Neural cell (in vitro differentiated cells): ENCODE results near the gene SFRP4. TPM values are rescaled to one million over a fixed set of nuclear protein-coding genes. Genes with fewer than 3 reads are reported as not detected.

Experiments used
- H2AFZ ChIP-seq: fragments of 200-600, 300-800 bp; sonication (generic), shearing (Covaris generic); 2 replicates; pipeline ENCODE4 v1.6.0; 2014; ENCODE audit warnings: low read depth, mild to moderate bottlenecking, antibody characterized with exemption, low read length, moderate library complexity
- H3F3A ChIP-seq: fragments of 200-600 bp; shearing (Covaris generic); 2 replicates; pipeline ENCODE4 v1.6.1; 2016; ENCODE audit warnings: mild to moderate bottlenecking, moderate library complexity, mixed read lengths, antibody characterized with exemption, low read length; ENCODE audit not compliant: insufficient read depth, poor library complexity, severe bottlenecking
- H3K27ac ChIP-seq: fragments of 200-600, 300-800 bp; sonication (generic), shearing (Covaris generic); 2 replicates; pipeline ENCODE4 v1.5.1; 2014; ENCODE audit warnings: mild to moderate bottlenecking, low read length, moderate library complexity
- H3K27me3 ChIP-seq: fragments of 300-800, 200-600 bp; sonication (generic), shearing (Covaris generic); 2 replicates; pipeline ENCODE4 v1.6.0; 2014; ENCODE audit warnings: mild to moderate bottlenecking, low read depth, low read length, moderate library complexity; ENCODE audit not compliant: insufficient read depth
- H3K36me3 ChIP-seq: fragments of 300-800, 200-600 bp; sonication (generic), shearing (Covaris generic); 2 replicates; pipeline ENCODE4 v1.5.1; 2014; ENCODE audit warnings: mild to moderate bottlenecking, antibody characterized with exemption, low read length, moderate library complexity; ENCODE audit not compliant: insufficient read depth
- H3K4me2 ChIP-seq: fragments of 300-800, 200-600 bp; sonication (generic), shearing (Covaris generic); 2 replicates; pipeline ENCODE4 v1.6.0; 2014; ENCODE audit warnings: mild to moderate bottlenecking, low read length
- H3K4me3 ChIP-seq: fragments of 300-800, 200-600 bp; sonication (generic), shearing (Covaris generic); 2 replicates; pipeline ENCODE4 v1.5.1; 2014; ENCODE audit warnings: mild to moderate bottlenecking, low read length, moderate library complexity
- H3K79me2 ChIP-seq: fragments of 200-600 bp; shearing (Covaris generic); replicated peaks from 2 replicates; pipeline ENCODE4 v1.6.0; 2014; ENCODE audit warnings: mild to moderate bottlenecking, low read length, moderate library complexity; ENCODE audit not compliant: insufficient read depth
- H3K9ac ChIP-seq: fragments of 300-800, 200-600 bp; sonication (generic), shearing (Covaris generic); 2 replicates; pipeline ENCODE4 v1.6.1; 2016; ENCODE audit warnings: mild to moderate bottlenecking, low read length, mixed read lengths
- H3K9me2 ChIP-seq: fragments of 200-600 bp; shearing (Covaris generic); 2 replicates; pipeline ENCODE4 v1.6.1; 2016; ENCODE audit warnings: mild to moderate bottlenecking, low read length, mixed read lengths; ENCODE audit not compliant: insufficient read depth
- H3K9me3 ChIP-seq: fragments of 200-600, 300-800 bp; sonication (generic), shearing (Covaris generic); 2 replicates; pipeline ENCODE4 v1.6.1; 2016; ENCODE audit warnings: mild to moderate bottlenecking, mixed run types, low read length, moderate library complexity, mixed read lengths
- H4K20me1 ChIP-seq: fragments of 200-600 bp; shearing (Covaris generic); 2 replicates; pipeline ENCODE4 v1.6.1; 2016; ENCODE audit warnings: mild to moderate bottlenecking, mixed run types; ENCODE audit not compliant: insufficient read depth
- CTCF ChIP-seq: fragments of 450-650 bp; IDR thresholded peaks from 2 replicates; pipeline ENCODE4 v1.5.1; 2014; ENCODE audit warnings: antibody characterized with exemption, mild to moderate bottlenecking, moderate library complexity; ENCODE audit not compliant: poor library complexity, severe bottlenecking
- EP300 ChIP-seq: fragments of 450-650 bp; conservative IDR thresholded peaks from 2 replicates; pipeline ENCODE4 v1.6.1; 2014; ENCODE audit warnings: antibody characterized with exemption, mild to moderate bottlenecking, moderate library complexity; ENCODE audit not compliant: poor library complexity, severe bottlenecking
- EZH2 ChIP-seq: fragments of 200-600, 300-800 bp; shearing (Covaris generic), sonication (generic); IDR thresholded peaks from 2 replicates; pipeline ENCODE4 v1.6.1; 2014; ENCODE audit warnings: antibody characterized with exemption, low read length, borderline replicate concordance, mild to moderate bottlenecking; ENCODE audit not compliant: insufficient read depth, poor library complexity, severe bottlenecking
- MXI1 ChIP-seq: fragments of 450-650 bp; conservative IDR thresholded peaks from 2 replicates; pipeline ENCODE4 v1.6.1; 2014; ENCODE audit warnings: antibody characterized with exemption, mild to moderate bottlenecking; ENCODE audit not compliant: poor library complexity, severe bottlenecking
- POLR2AphosphoS5 ChIP-seq: IDR thresholded peaks from 2 replicates; pipeline ENCODE4 v1.6.1; 2012
- RAD21 ChIP-seq: fragments of 450-650 bp; conservative IDR thresholded peaks from 2 replicates; pipeline ENCODE4 v1.6.1; 2014; ENCODE audit warnings: antibody characterized with exemption, mild to moderate bottlenecking, moderate library complexity
- REST ChIP-seq: IDR thresholded peaks from 2 replicates; pipeline ENCODE4 v1.6.1; 2012; ENCODE audit warnings: borderline replicate concordance
- SMC3 ChIP-seq: fragments of 450-650 bp; conservative IDR thresholded peaks from 2 replicates; pipeline ENCODE4 v1.6.1; 2014; ENCODE audit warnings: antibody characterized with exemption, mild to moderate bottlenecking, moderate library complexity; ENCODE audit not compliant: poor library complexity
- TAF1 ChIP-seq: IDR thresholded peaks from 2 replicates; pipeline ENCODE4 v1.6.1; 2012; ENCODE audit warnings: low read depth
- polyA plus RNA-seq: library from polyadenylated mRNA; depleted of rRNA; stranded (reverse); fragments of >200 nt; gene quantifications from 2 replicates; pipeline ENCODE4 v1.2.3, GENCODE V29; 2014

The SFRP4 gene
- polyA plus RNA-seq, 1 donor from 2014 or later, result not detected

GRCh38 chr7:37947138-37947940 lies 30.7 kb upstream of the SFRP4 start:
- H3K79me2 ChIP-seq, result no peaks in the 10 kb centered on the region
- H3K27me3 ChIP-seq, result no peaks in the 10 kb centered on the region
- no peak overlapping the region for H2AFZ ChIP-seq
- TF ChIP-seq CTCF (no peak), RAD21 (no peak), MXI1 (no peak), EZH2 (no peak), TAF1 (no peak), EP300 (no peak), POLR2AphosphoS5 (no peak), SMC3 (no peak), REST (no peak)
- H4K20me1 ChIP-seq, result no peaks in the 10 kb centered on the region
- no peaks in the 10 kb centered on the region for H3K36me3 ChIP-seq
- H3K4me2 ChIP-seq, result no peak overlapping the region
- no peak overlapping the region for H3K9ac ChIP-seq
- H3K27ac ChIP-seq, result no peak overlapping the region
- H3K4me3 ChIP-seq, result no peak overlapping the region
- H3K9me3 ChIP-seq, result no peaks in the 10 kb centered on the region
- H3F3A ChIP-seq, result no peaks in the 10 kb centered on the region
- no peaks in the 10 kb centered on the region for H3K9me2 ChIP-seq

GRCh38 chr7:37945336-37945735 lies 28.7 kb upstream of the SFRP4 start:
- H3K9me3 ChIP-seq, result no peaks in the 10 kb centered on the region
- H3K27ac ChIP-seq, result no peak overlapping the region
- no peak overlapping the region for H2AFZ ChIP-seq
- H3K9me2 ChIP-seq, result no peaks in the 10 kb centered on the region
- no peaks in the 10 kb centered on the region for H4K20me1 ChIP-seq
- no peaks in the 10 kb centered on the region for H3K36me3 ChIP-seq
- no peak overlapping the region for H3K9ac ChIP-seq
- no peak for TF ChIP-seq REST
- no peak overlapping the region for H3K4me2 ChIP-seq
- H3K79me2 ChIP-seq, result no peaks in the 10 kb centered on the region
- H3K4me3 ChIP-seq, result no peak overlapping the region
- no peaks in the 10 kb centered on the region for H3K27me3 ChIP-seq
- H3F3A ChIP-seq, result no peaks in the 10 kb centered on the region
